ENCODE results near the gene GALR2.

The GALR2 gene

DNA sequence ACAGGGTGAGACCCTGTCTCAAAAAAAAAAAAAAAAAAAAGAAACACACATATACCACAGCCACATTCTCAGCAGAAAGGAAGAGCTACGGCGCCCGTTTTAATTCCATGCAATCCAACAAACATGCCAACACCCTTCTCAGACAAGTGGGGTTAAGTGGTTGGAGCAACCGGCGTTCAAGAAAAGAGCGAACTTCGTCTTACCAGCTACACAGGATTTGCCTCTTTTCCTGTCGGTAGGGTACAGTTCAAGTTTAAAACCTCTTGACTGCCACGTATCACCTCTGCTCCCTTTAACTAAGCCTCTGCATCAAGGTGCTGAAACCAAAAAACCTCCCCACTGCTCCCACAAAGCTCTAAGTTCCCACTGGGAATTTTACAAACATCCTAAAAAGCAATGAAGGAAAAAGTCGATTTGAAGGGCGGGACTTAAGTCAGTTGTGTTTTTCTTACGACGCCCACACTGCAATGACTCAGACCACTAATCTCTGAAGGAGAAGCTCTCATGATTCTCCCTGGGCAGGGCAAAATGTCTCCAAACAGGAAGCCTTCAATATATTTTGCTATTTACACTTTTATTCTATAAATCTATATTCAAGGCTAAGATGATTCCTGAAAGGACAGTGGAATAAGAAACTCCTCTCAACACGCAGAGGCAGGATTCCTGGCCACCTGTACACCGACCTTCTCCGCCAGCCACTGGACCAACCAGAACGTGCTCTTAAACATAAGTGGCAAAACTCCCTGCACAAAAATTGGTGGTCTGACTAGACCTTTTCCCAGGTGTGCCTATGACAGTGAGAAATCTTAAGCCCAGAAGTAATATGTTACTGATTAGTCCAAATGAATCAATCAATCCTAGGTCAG lies 21.1 kb upstream of the GALR2 start:
- no peak for TF ChIP-seq ZFP30 (CRISPR knock-in tag; IDR thresholded peaks at IDR 0.05)
- TF ChIP-seq ESRRG (CRISPR knock-in tag; IDR thresholded peaks at IDR 0.05), result no peak
- TF ChIP-seq, protein P1, sequence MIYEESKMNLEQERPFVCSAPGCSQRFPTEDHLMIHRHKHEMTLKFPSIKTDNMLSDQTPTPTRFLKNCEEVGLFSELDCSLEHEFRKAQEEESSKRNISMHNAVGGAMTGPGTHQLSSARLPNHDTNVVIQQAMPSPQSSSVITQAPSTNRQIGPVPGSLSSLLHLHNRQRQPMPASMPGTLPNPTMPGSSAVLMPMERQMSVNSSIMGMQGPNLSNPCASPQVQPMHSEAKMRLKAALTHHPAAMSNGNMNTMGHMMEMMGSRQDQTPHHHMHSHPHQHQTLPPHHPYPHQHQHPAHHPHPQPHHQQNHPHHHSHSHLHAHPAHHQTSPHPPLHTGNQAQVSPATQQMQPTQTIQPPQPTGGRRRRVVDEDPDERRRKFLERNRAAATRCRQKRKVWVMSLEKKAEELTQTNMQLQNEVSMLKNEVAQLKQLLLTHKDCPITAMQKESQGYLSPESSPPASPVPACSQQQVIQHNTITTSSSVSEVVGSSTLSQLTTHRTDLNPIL (CRISPR knock-in tag; IDR thresholded peaks at IDR 0.05; ENCODE audit: low read depth), result no peak
- TF ChIP-seq, protein P2, sequence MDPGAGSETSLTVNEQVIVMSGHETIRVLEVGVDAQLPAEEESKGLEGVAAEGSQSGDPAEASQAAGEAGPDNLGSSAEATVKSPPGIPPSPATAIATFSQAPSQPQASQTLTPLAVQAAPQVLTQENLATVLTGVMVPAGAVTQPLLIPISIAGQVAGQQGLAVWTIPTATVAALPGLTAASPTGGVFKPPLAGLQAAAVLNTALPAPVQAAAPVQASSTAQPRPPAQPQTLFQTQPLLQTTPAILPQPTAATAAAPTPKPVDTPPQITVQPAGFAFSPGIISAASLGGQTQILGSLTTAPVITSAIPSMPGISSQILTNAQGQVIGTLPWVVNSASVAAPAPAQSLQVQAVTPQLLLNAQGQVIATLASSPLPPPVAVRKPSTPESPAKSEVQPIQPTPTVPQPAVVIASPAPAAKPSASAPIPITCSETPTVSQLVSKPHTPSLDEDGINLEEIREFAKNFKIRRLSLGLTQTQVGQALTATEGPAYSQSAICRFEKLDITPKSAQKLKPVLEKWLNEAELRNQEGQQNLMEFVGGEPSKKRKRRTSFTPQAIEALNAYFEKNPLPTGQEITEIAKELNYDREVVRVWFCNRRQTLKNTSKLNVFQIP (CRISPR knock-in tag; IDR thresholded peaks at IDR 0.05; ENCODE audit: borderline replicate concordance, low read depth), result no peak
- no peak for TF ChIP-seq TSHZ2 (CRISPR knock-in tag; IDR thresholded peaks at IDR 0.05)
- no peak for TF ChIP-seq CSRNP3 (CRISPR knock-in tag; IDR thresholded peaks at IDR 0.05)
- no peak for TF ChIP-seq OSR1 (CRISPR knock-in tag; IDR thresholded peaks at IDR 0.05)
- TF ChIP-seq ZNF8 (CRISPR knock-in tag; IDR thresholded peaks at IDR 0.05), result no peak
- no peak for TF ChIP-seq ARNTL (CRISPR knock-in tag; IDR thresholded peaks at IDR 0.05; ENCODE audit: borderline replicate concordance, low read depth)
- no peak for TF ChIP-seq ISL1 (CRISPR knock-in tag; IDR thresholded peaks at IDR 0.05)
- no peak for TF ChIP-seq GLIS3 (CRISPR knock-in tag; IDR thresholded peaks at IDR 0.05)
- TF ChIP-seq TCF4 (CRISPR knock-in tag; IDR thresholded peaks at IDR 0.05; ENCODE audit: borderline replicate concordance), result no peak
- no peak for TF ChIP-seq BACH2 (CRISPR knock-in tag; IDR thresholded peaks at IDR 0.05; ENCODE audit: borderline replicate concordance)
- no peak for TF ChIP-seq ZNF70 (CRISPR knock-in tag; IDR thresholded peaks at IDR 0.05)
- TF ChIP-seq, protein P3, sequence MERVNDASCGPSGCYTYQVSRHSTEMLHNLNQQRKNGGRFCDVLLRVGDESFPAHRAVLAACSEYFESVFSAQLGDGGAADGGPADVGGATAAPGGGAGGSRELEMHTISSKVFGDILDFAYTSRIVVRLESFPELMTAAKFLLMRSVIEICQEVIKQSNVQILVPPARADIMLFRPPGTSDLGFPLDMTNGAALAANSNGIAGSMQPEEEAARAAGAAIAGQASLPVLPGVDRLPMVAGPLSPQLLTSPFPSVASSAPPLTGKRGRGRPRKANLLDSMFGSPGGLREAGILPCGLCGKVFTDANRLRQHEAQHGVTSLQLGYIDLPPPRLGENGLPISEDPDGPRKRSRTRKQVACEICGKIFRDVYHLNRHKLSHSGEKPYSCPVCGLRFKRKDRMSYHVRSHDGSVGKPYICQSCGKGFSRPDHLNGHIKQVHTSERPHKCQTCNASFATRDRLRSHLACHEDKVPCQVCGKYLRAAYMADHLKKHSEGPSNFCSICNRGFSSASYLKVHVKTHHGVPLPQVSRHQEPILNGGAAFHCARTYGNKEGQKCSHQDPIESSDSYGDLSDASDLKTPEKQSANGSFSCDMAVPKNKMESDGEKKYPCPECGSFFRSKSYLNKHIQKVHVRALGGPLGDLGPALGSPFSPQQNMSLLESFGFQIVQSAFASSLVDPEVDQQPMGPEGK (CRISPR knock-in tag; IDR thresholded peaks at IDR 0.05; ENCODE audit: borderline replicate concordance), result no peak
- TF ChIP-seq PPARA (CRISPR knock-in tag; IDR thresholded peaks at IDR 0.05; ENCODE audit: borderline replicate concordance), result no peak
- ATAC-seq, result no peak

DNA sequence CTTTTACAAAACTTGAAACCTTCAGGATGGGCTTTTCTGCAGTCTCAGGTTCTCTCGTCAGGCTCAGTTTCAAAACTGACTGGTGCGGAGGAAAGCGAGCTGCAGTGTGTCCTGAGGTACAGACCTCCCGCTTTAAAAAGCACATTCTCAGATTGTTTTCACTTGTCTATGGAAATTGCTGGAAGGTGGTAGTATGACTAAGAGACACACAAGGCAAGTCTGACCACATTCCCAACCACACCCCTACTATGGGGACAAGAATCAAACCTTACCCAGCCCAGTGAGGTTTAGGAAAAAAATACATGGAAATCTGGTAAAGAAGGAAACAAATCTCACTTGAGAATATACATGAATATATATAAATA lies 20.5 kb upstream of the GALR2 start:
- no peak for ATAC-seq
- TF ChIP-seq CSRNP3 (CRISPR knock-in tag; IDR thresholded peaks at IDR 0.05) (no peak), RARB (CRISPR knock-in tag; IDR thresholded peaks at IDR 0.05) (no peak), PPARA (CRISPR knock-in tag; IDR thresholded peaks at IDR 0.05; ENCODE audit: borderline replicate concordance) (no peak), ZNF8 (CRISPR knock-in tag; IDR thresholded peaks at IDR 0.05) (no peak), ISL1 (CRISPR knock-in tag; IDR thresholded peaks at IDR 0.05) (no peak), ARNTL (CRISPR knock-in tag; IDR thresholded peaks at IDR 0.05; ENCODE audit: borderline replicate concordance, low read depth) (no peak), ZNF565 (CRISPR knock-in tag; conservative IDR thresholded peaks at IDR 0.05; ENCODE audit: low read depth) (no peak), BACH2 (CRISPR knock-in tag; IDR thresholded peaks at IDR 0.05; ENCODE audit: borderline replicate concordance) (no peak), SNAI2 (CRISPR knock-in tag; IDR thresholded peaks at IDR 0.05) (no peak), TOX (CRISPR knock-in tag; IDR thresholded peaks at IDR 0.05; ENCODE audit: borderline replicate concordance) (no peak), ZFP3 (CRISPR knock-in tag; IDR thresholded peaks at IDR 0.05) (no peak)
- TF ChIP-seq, protein P2 (CRISPR knock-in tag; IDR thresholded peaks at IDR 0.05; ENCODE audit: borderline replicate concordance, low read depth), result no peak
- TF ChIP-seq, protein P3 (CRISPR knock-in tag; IDR thresholded peaks at IDR 0.05; ENCODE audit: borderline replicate concordance), result no peak
- TF ChIP-seq, protein P1 (CRISPR knock-in tag; IDR thresholded peaks at IDR 0.05; ENCODE audit: low read depth), result no peak
